NCI-H345 treated with DMSO at 0.1 percent for 48 hours (cell line): Measurements from ENCODE around the gene SLC36A2.

Experiments used
- DNase-seq: peaks from one replicate; lab custom pipeline; 2025; ENCODE audit not compliant: unreplicated experiment; lab: John Stamatoyannopoulos, UW

Gene SLC36A2

GRCh38 chr5:151284392-151284967 lies 62.9 kb downstream of the SLC36A2 start:
- DNase-seq, result no peak

- DNase-seq, result no peak
Observed at GRCh38 chr5:151283120-151283825, 64.1 kb downstream of the SLC36A2 start.

- DNase-seq, result no peak
Observed at GRCh38 chr5:151281001-151281639, 66.2 kb downstream of the SLC36A2 start.

GRCh38 chr5:151280443-151280842 lies 66.9 kb downstream of the SLC36A2 start:
- no peak for DNase-seq

- DNase-seq, result no peak
Observed at GRCh38 chr5:151278845-151279244, 68.5 kb downstream of the SLC36A2 start.

- DNase-seq, result no peak
Observed at GRCh38 chr5:151275803-151276202, 71.6 kb downstream of the SLC36A2 start.

- DNase-seq, result no peak
Observed at GRCh38 chr5:151274666-151275065, 72.7 kb downstream of the SLC36A2 start.

GRCh38 chr5:151271336-151271735 lies 76.0 kb downstream of the SLC36A2 start:
- DNase-seq, result no peak

- no peak for DNase-seq
Observed at GRCh38 chr5:151270599-151270998, 76.8 kb downstream of the SLC36A2 start.

- no peak for DNase-seq
Observed at GRCh38 chr5:151267491-151268260, 79.7 kb downstream of the SLC36A2 start.
